ENCODE measurements around the gene MAS1L.

MAS1L gene

GRCh38 chr6:29519291-29520010 is 31.7 kb upstream of the MAS1L start:
- H4K20me1 ChIP-seq (ENCODE audit: insufficient read depth, low read length): no peaks in the 10 kb centered on the region
- H3K9ac ChIP-seq (ENCODE audit: low read length): no peak overlapping the region
- no peaks in the 10 kb centered on the region for H3K79me2 ChIP-seq (ENCODE audit: low read length)
- H3K9me3 ChIP-seq (ENCODE audit: insufficient read depth, low read length): peaks cover 3% of the 10 kb centered on the region; the same call in 1 of the 2 replicates
- no peak overlapping the region for H2AFZ ChIP-seq (ENCODE audit: low read depth, low read length)
- no peaks in the 10 kb centered on the region for H3K36me3 ChIP-seq (replicated peaks; ENCODE audit: low read depth, low read length)
- no peak overlapping the region for H3K27ac ChIP-seq (ENCODE audit: low read length)
- no peaks in the 10 kb centered on the region for H3K27me3 ChIP-seq (ENCODE audit: low read depth, low read length)
- H3K4me1 ChIP-seq (ENCODE audit: low read length): no peaks in the 10 kb centered on the region
- TF ChIP-seq CTCF (IDR thresholded peaks at IDR 0.05; ENCODE audit: low read depth, low read length) (no peak), EZH2phosphoT487 (IDR thresholded peaks at IDR 0.05; ENCODE audit: low read depth) (no peak)
- no peak overlapping the region for H3K4me2 ChIP-seq (ENCODE audit: low read length)
- no peak overlapping the region for H3K4me3 ChIP-seq (ENCODE audit: low read length)

DNA sequence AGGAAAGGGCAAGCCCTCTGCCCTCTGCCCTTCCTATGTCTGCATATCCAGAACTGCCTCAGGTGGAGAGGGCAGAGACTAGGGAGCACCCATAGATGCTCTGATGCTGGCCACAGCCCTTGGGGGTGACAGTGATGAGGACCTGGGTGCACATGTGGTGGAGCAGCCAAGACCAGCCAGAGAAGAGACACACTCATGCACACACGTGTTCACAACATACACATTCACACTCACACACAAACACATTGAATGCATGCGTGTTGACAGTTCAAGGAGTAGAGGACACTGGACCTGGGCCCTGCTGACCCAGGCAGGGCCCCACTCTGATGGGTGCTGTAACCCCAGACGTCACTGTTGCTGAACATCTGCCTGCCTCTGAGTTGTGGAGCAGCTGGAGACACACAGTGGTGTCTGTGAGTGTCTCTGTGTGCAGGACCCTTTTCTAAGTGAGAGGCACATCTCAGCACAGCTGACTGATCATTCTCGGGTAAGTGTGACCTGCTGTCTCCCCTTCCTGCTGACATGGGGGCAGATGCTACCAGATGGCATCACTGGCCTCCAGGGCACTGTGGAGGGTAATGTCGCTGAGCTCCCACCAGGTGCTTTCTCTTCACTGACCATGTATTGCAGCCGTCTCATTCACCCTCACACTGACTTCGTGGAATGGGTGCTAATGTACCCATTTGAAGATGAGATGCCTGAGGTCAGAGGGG is 30.1 kb upstream of the MAS1L start:
- H3K36me3 ChIP-seq (replicated peaks; ENCODE audit: low read depth, low read length): no peaks in the 10 kb centered on the region
- H3K27ac ChIP-seq (ENCODE audit: low read length): no peak overlapping the region
- H3K79me2 ChIP-seq (ENCODE audit: low read length): no peaks in the 10 kb centered on the region
- TF ChIP-seq CTCF (IDR thresholded peaks at IDR 0.05; ENCODE audit: low read depth, low read length): no peak
- no peak overlapping the region for H2AFZ ChIP-seq (ENCODE audit: low read depth, low read length)
- no peak overlapping the region for H3K9ac ChIP-seq (ENCODE audit: low read length)
- H3K4me1 ChIP-seq (ENCODE audit: low read length): no peaks in the 10 kb centered on the region
- H3K4me3 ChIP-seq (ENCODE audit: low read length): no peak overlapping the region
- H4K20me1 ChIP-seq (ENCODE audit: insufficient read depth, low read length): no peaks in the 10 kb centered on the region
- no peak overlapping the region for H3K4me2 ChIP-seq (ENCODE audit: low read length)
- H3K9me3 ChIP-seq (ENCODE audit: insufficient read depth, low read length): 0 out of 2 replicates have a peak, but pooled peaks cover 3% of the 10 kb centered on the region
- H3K27me3 ChIP-seq (ENCODE audit: low read depth, low read length): no peaks in the 10 kb centered on the region

DNA sequence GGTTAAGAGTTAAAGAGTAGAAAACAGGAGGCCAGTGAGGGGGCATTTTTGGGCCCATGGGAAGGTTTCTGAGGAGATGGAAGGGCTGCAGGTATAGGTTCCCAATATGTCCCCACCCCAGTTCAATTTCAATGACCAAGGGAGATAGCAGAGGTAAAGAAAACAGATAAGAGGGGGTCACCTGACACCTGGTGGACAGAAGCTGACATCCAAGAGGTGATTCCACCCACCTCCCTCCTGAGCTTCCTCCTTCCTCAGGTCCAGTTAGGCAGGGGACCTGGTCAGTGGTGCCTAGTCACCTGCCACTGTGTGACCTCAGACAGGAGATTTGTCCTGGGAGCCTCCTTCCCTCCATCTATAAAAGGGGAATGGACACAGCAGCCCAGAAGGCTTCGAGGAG is 29.5 kb upstream of the MAS1L start:
- Histone ChIP-seq H3K4me2 (ENCODE audit: low read length) (no peak overlapping the region), H3K27me3 (ENCODE audit: low read depth, low read length) (no peaks in the 10 kb centered on the region), H3K9ac (ENCODE audit: low read length) (no peak overlapping the region), H3K27ac (ENCODE audit: low read length) (no peak overlapping the region), H4K20me1 (ENCODE audit: insufficient read depth, low read length) (no peaks in the 10 kb centered on the region), H3K9me3 (ENCODE audit: insufficient read depth, low read length) (no peaks in the 10 kb centered on the region), H3K4me1 (ENCODE audit: low read length) (no peaks in the 10 kb centered on the region), H2AFZ (ENCODE audit: low read depth, low read length) (no peak overlapping the region), H3K36me3 (replicated peaks; ENCODE audit: low read depth, low read length) (no peaks in the 10 kb centered on the region), H3K79me2 (ENCODE audit: low read length) (no peaks in the 10 kb centered on the region), H3K4me3 (ENCODE audit: low read length) (no peak overlapping the region)
- no peak for TF ChIP-seq EZH2phosphoT487 (IDR thresholded peaks at IDR 0.05; ENCODE audit: low read depth)

GRCh38 chr6:29516108-29516507 is 28.4 kb upstream of the MAS1L start:
- no peak for TF ChIP-seq EZH2phosphoT487 (IDR thresholded peaks at IDR 0.05; ENCODE audit: low read depth)
- no peak for TF ChIP-seq CTCF (IDR thresholded peaks at IDR 0.05; ENCODE audit: low read depth, low read length)
- no peak overlapping the region for H3K4me2 ChIP-seq (ENCODE audit: low read length)
- H3K27ac ChIP-seq (ENCODE audit: low read length): no peak overlapping the region
- no peaks in the 10 kb centered on the region for H3K9me3 ChIP-seq (ENCODE audit: insufficient read depth, low read length)
- H3K9ac ChIP-seq (ENCODE audit: low read length): no peak overlapping the region
- no peaks in the 10 kb centered on the region for H3K27me3 ChIP-seq (ENCODE audit: low read depth, low read length)
- no peaks in the 10 kb centered on the region for H3K4me1 ChIP-seq (ENCODE audit: low read length)
- no peak overlapping the region for H2AFZ ChIP-seq (ENCODE audit: low read depth, low read length)
- H3K36me3 ChIP-seq (replicated peaks; ENCODE audit: low read depth, low read length): no peaks in the 10 kb centered on the region
- H3K79me2 ChIP-seq (ENCODE audit: low read length): no peaks in the 10 kb centered on the region
- H4K20me1 ChIP-seq (ENCODE audit: insufficient read depth, low read length): no peaks in the 10 kb centered on the region
- no peak overlapping the region for H3K4me3 ChIP-seq (ENCODE audit: low read length)

Measured in OCI-LY3 (cell line).